NCI-H446 (cell line): ENCODE data around the gene RPS15.

Experiments used
- DNase-seq, 2 experiments: peaks; one replicate each; lab custom pipeline; 2025; lab: John Stamatoyannopoulos, UW

RPS15 gene

DNA sequence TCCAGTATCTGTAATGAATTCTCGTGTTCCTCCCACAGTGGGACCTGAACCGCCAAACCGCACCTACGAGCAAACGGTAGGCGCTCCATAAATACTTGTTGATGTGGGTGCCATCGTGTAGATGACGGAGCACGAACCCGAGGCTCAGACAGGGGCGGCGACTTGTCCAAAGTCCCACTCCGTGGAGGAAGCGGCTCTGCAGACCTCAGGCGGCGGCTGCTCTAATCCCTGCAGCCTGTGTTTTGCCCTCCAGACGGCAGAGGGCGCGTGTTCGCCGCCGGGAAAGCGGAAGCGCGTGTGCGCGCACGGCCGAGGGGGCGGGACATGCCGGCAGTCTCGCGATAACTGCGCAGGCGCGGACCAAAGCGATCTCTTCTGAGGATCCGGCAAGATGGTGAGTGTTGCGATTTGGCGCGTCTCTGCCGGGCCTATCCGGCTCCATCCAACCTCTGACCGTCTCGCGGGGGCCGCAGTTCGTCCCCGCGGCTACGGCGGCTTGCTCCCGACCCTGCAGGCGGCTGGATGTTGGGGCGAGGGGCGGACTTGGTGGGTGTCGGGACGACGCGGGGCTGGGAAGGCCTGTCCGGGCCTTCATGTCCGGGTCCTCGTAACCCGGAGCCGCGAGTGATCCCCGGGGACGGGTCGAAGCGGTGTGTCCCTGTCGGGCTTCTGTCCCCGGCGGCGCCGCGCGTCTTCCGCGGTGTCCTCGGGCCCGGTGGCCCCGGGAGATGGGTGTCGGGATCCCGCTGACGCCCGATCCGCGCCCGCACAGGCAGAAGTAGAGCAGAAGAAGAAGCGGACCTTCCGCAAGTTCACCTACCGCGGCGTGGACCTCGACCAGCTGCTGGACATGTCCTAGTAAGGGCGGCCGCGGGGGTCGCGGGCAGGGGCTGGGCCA, at the start of gene RPS15:
Gene RPS15 (plus strand): TSS at position 362 of the 898 bp plus-strand sequence. CDS start 30 bp downstream, at position 392.
- peak; percentile 92 to 98 for DNase-seq

DNA sequence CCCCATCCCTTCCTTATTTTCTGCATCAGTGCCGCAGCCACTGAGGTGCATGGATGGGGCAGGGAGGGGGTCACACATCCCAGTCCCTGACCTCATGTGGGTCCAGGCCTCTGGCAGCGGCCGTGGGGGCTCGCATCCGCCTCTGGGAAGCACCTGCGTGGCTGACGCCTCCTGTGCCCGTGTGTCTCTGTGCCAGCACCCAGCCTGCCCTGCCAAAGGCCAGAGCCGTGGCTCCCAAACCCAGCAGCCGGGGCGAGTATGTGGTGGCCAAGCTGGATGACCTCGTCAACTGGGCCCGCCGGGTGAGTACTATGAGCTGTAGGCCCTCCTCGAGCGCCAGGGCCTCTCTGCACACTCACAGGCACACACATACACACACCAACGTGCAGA, 49.6 kb upstream of the RPS15 start:
- DNase-seq = no peak

DNA sequence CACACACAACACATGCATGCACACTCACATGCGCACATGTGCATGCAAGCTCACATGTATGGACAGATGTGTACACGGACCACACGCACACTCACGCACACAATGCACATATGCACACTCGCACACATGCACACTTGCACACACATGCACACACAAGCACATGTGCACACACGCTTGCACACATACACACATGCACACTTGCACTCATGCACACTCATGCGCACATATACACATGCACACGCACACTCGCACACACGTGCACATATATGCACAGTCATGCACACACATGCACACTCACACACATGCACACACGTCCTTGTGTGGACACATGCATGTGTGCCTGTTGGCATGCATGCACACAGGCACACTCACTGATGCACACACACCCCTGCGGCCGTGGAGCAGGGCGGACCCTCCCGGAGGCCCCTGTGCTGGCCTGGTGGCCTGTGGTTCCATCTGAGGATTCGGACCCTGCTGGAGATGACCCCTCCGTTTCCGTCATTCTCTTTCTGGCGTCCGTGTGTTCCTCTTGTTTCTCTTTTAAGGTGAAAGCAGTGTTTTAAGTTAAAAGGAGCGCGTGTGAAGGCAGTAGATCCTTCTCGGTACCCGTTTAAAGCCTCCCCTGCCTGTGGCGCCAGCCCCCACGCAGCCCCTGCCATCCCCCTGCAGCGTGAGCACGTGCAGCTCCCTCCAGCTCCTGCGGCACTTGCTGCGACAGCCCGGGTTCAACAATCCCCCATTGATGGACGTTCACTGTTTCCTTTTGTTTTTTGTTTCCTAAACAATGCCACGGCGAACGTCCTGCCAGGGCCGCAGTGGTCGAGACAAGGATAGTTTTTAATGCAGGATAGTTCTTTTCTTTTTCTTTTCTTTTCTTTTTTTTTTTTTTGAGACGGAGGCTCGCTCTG, 48.9 kb upstream of the RPS15 start:
- no peak for DNase-seq

DNA sequence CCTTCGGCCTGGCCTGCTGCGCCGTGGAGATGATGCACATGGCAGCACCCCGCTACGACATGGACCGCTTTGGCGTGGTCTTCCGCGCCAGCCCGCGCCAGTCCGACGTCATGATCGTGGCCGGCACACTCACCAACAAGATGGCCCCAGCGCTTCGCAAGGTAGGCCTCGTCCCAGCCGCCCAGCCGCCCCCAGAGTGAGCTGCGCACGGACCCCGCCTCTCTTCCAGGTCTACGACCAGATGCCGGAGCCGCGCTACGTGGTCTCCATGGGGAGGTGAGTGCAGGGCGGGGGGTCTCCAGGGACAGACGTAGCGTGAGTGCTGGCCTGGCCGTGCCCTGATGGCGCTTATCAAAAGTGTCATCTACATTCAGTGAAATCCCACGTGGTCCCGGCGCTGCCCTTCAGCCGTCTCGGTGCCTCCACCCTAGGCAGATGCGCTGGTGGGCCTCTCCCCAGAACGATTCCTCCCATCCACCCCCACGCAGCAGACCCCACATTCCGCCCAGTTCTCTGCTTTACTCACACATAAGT, 47.2 kb upstream of the RPS15 start:
- DNase-seq = no peak

DNA sequence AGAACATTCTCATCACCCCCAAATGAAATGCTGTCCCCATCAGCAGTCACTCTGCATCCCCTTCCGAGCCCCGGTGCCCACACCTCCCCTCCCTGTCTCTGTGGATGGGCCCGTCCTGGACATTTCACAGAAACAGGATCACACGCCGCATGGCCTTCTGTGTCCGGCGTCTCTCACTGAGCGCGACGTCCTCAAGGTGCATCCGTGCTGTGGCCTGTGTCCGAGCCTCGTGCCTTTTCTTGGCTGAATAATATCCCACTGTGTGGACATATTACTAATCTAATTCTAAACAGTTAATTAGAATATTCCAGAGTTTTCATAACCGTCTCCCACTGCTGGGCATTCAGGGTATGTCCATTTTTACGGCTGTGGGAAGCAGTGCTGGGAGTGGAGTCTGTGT, 45.8 kb upstream of the RPS15 start:
- DNase-seq = no peak

DNA sequence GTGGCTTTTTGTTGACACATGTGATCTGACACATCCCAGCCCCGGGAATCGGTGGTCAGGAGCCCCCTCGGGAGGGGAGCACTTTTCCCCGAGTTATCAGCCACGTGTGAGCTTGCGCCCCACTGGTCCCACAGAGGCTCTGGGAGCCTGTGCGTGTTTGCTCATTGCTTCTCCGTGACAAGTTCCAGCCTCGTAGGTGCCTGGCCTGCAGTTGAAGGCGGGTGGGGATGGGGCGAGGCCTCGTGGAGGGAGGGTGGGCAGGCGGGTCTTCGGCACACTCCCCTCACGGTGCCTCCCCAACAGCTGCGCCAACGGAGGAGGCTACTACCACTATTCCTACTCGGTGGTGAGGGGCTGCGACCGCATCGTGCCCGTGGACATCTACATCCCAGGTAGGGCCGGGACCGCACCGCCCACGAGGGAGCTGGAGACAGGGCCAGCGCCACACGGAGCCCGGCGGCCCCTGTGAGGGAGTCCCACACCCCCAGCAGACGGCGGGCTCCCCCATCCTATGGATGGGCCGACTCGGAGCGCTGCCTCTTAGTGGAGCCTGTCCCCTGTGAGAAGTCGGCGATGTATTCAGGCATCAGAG, 45.2 kb upstream of the RPS15 start:
- no peak for DNase-seq

DNA sequence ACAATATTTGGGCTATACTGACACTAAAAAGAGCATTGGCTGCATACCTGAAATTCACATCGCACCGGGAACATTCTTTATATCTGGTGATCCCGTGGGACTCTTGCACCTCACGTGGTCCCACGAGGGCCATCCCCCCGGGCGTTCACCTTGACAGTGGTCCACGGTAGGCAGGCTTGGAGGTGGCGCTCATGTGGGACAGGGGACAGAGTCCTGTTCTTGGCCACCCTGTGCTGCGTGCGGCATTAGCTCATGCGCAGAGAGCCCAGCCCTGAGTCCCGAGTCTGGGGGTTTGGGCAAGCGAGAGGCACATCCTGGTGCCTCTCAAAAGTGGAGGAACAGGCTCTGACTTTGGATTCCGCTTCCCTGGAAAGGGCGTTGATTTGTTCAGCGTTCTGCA, 44.4 kb upstream of the RPS15 start:
- DNase-seq = no peak

DNA sequence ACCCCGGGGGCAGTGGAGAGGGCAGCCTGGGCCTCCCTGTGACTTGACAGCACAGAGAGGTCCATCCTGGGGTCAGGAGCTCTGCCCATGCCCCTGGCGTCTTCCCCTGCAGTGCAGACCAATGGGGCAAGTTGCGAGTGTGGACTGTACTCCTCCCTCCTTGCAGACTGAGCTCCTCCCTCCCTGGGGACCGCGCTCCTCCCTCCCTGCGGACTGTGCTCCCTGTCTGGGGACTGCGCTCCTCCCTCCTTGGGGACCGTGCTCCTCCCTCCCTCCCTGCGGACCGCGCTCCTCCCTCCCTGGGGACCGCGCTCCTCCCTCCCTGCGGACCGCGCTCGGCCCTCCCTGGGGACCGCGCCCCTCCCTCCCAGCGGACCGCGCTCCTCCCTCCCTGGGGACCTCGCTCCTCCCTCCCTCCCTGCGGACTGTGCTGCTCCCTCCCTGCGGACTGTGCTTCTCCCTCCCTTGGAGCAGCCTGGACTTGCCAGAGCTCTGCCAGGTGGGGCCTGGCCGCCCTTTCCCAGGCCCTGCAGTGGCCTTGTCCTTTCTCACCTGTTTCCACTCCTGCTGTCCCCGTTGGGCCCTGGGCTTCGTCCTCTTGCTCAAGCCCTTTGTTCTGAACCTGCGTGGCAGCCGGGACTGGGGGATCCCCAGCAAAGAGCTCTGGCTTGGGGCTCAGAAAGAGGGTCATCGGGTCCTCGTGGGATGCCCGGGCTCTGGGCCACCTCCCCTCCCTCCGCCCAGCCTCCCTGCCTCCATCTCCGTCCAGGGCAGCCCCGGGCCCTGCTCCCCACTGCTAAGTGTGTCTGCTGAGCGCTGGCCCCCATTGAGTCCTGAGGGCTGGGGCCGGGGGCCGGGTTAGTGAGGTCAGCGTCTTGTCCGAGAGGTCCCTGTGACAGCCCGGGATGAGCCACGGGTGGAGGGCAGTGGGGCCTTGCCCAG, 43.7 kb upstream of the RPS15 start:
- DNase-seq = no peak

DNA sequence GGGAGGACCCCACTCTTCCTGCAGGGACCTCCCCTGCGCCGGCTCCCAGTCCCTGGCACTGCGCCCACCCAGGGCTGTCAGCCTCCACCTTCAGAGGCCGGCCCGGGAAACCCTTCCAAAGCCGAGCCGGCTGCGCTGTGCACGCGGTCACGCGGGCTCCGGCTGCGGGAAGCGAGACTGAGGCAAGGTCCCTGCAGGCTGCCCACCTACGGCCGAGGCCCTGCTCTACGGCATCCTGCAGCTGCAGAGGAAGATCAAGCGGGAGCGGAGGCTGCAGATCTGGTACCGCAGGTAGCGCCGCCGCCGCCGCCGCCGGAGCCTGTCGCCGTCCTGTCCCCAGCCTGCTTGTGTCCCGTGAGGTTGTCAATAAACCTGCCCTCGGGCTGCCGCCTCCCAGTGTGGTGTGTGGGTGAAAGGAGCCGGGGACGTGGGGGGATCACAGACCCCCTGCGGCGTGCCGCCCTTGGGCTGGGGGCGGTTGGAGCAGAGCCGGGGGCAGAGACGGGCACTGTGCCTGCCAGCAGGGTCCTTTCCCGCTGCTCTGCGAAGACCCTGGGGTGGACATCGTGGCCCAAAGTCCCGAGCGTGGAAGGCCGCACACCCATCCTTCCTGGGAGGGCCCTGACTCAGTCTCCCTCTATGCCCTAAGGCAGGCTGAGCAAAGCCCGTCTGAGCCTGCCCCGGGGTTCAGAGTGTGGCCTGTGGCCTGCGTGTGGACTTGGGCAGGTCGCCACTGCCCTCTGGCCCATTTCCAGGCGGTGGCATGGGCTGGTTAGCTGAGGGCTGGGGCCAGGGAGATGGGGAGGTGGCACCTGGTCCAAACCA, 42.8 kb upstream of the RPS15 start:
- DNase-seq = no peak

DNA sequence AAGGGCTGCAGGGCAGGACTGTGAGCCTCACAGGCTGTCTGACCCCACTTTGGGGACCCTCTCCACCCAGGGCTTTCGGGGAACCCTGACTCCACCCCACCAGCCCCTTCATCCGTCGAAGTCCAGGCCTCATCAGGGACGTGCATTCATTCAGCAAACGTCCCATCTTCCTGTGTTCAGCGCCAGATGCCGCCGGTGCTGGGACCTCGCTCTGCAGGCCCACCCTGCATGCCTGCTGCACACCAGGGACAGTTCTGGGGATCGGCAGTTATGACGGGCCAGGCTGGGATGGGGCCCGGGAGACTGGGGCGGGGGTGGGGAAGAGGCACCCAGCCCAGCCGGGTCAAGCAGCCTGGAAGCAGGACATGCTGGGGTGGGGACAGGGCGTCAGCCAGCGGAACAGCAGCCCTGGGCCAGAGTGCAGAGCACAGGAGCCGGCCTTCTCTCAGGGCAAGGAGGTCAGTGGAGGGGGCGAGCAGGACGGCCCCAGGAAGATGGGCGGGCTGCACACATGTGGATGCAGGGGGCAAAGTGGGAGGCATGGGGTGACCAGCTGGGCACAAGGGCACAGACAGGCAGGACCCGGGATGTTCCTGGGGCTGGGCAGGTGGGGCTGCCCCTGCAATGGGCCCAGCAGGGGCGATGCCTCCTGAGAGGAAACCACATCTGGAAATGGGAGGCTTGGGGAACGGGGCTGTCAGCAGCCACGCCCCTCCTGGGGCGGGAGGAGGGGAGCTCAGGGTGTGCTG, 42.0 kb upstream of the RPS15 start:
- DNase-seq = no peak

DNA sequence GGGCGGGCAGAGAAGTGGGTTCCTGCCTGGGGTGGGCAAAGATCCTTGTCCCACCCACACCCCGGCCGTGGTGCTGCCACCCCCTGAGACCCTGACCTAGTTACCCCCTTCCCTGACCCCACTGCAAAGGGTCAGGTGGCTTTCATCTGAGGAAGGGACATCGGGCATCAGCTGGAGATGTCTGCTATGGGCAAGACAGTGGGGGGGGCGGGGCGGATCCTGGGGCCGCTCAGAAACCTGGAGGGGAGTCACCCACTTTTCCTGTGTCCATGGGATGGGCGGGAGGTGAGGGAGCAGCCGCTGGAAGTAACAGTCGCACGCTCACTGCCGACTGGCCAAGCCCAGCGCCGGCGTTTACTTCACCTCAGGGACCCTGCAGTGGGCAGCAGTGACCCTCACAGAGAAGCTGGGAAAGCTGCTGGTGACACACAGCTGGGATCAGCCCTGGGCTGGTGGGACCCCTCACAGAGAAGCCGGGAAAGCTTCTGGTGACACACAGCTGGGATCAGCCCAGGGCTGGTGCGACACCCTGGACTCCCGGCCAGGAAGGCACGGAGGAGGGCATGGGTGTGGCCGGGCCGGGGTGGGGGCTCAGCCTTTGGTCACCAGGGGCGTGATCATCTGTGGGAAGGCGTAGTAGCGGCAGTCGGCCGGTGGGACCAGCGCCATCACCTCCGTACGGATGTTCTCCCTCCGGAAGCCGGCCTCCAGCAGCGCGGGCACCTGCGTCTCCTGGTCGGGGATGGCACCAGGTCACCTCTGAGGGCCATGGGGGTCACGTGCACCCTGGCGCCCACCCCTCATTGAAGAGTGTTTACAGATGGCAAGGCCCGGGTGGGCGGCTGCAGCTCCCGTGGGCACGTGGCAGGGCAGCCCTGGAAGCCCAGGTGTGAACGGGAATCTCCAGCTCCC, 41.2 kb upstream of the RPS15 start:
- DNase-seq = no peak

DNA sequence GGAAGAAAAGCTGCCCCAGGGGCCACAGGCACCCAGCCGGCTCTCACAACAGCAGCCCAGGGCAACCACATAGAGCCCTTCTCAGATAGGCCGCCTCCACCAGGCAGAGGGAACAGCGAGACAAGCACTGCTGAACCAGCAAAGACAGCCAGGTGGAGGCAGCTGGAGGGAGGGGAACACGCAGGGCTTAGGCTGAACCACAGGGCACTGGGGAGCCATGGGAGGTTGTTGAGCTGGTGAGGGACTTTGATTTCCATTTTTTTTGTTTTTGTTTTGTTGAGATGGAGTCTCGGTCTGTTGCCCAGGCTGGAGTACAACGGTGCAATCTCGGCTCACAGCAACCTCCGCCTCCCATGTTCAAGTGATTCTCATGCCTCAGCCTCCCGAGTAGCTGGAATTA, 40.4 kb upstream of the RPS15 start:
- DNase-seq = no peak

DNA sequence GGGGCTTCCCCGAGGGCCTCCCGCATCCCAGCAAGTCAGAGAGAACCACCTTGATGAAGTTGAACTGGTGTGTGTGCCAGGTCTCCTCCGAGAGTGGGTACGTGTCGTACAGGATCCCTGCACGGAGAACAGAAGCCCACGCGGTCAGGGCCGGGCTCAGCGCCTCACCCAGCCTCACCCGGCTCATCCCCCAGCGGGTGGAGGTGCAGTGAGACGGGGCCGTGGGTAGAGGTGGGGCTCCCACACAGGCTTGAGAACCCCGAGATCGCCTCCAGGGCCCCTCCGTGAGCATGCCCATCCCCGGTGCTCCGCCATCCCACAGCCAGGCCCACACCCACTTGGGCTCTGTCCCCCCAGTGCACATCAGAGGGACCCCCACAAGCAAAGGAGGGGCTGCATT, 39.1 kb upstream of the RPS15 start:
- DNase-seq = no peak

DNA sequence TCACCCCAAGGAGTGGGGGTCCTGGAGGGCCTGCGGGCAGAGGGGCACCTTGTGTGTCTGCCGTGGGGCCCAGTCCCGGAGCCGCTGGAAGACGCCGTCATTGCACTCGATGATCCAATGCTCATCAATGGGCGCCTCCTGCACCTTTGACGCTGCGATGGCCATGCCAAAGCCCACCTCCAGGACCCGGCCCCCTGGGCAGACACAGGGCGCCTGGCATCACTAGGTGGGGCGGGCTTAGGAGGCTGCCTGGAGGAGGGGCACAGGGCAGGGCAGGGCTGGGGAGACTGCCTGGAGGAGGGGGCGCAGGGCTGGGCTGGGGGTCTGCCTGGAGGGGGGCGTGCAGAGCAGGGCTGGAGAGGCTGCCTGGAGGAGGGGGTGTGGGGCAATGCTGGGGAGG, 38.5 kb upstream of the RPS15 start:
- DNase-seq = no peak

DNA sequence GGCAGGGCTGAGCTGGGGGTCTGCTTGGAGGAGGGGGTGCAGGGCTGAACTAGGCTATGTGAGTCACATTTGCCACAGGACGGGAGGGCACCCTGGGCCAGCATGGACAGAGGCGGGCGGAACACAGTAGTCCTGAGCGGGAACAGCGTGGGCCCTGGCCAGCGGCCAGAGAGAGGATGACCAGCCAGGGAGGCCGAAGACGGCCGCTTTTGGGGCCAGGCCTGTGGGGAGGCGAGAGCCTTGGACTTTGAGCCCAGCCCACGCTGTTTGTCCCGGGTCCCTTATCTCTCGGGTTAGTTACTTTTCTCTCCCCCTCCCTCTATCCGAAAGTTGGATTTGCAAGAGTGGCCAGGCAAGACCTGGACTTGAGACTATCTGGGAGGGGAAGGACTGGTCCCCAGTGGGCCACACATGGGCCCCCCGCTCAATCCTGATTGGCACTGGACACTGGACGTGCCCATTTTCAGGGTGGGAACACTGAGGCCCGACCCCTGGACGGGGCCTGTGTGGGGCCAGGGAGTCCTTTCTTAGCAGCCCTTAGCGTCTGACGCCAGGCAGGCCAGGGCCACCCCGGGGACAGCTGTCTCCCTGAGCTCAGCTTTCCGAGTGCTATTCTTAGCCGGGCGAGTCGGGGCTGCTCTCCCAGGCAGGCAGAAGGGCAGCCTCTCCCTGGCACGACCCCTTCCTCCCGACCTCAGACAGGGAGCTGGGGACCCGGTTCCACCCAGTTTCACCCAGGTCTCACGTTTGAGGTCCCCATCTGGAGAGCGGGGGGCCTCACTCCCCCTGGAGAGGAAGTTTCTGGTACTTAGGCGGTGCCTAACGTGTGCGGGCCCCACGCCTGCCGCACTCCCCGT, 37.7 kb upstream of the RPS15 start:
- no peak for DNase-seq

DNA sequence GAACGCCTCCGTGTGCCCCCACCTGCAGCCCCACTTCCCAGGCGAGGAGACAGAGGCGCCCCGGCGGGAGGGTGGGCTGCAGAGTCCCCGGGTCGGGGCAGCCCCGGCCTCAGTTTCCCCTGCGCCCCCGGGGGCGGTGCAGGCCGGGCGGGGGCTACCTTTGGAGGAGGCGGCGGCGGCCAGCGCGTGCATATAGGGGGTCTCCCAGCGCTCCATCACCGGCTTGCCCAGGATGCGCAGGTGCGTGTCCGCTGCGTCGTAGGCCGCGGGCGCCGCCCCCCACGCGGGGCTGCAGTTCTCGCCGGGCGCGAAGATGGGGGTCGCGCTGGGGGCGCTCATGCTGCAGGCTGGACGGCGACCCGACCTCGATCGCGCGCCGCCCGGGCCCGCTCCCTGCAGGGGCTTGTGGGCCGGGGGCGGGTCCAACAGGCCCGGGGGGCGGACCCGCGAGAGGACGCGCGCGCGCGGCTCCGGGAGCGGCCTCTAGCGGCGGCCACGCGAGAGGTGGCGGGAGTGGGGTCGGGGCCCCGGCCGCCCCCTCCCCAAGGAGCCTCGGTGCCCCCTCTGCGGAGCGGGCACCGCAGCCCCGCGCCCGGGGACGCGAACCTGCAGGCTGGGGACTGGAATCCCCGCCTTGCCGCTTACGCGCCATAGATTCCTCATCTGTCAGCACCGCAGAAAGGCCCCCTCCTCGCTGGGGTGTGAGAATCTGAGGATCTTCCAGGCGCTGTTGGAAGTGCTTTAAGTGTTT, 36.9 kb upstream of the RPS15 start, which contains the start of gene GAMT:
Gene GAMT (minus strand): TSS at position 405 of the 751 bp plus-strand sequence. CDS start 66 bp downstream, at position 339.
- DNase-seq = peak in 1 of 2 experiments; percentile 77

DNA sequence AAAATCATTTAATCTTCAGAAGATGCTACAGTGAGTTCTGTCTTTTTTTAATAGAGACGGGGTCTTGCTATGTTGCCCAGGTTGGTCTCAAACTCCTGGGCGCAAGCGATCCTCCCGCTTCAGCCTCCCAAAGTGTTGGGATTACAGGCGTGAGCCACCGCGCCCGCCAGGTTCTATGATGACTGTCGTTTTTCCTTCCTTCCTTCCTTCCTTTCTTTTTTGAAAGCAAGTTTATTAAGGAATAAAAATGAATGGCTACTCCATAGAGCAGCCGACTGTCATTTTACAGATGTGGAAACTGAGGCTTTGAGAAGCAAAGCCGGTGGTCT, 36.3 kb upstream of the RPS15 start:
- DNase-seq = no peak
